Endothelial cell of umbilical vein (primary cell): ENCODE results near the gene TRAPPC6A. TPM values are rescaled to one million over a fixed set of nuclear protein-coding genes. Genes with fewer than 3 reads are reported as not detected.

Experiments
- BruUV-seq: library from RNA; stranded (reverse); fragments of 400-500 nt; replicated peaks from 2 replicates; lab custom pipeline; 2021; lab: Mats Ljungman, UMichigan
- CTCF ChIA-PET: fragments of 300-600, 350-600 bp; sonication (Branson Sonifier 250); formaldehyde crosslinking; loops from one replicate; lab custom pipeline; 2021; ENCODE audit warnings: antibody characterized with exemption, inconsistent platforms; lab: Charles Lee
- POLR2A ChIA-PET: fragments of 300-600, 350-600 bp; sonication (Branson Sonifier 250); formaldehyde crosslinking; loops from one replicate; lab custom pipeline; 2021; ENCODE audit warnings: antibody characterized with exemption, inconsistent platforms; lab: Charles Lee
- DNase-seq: peaks from one replicate; pipeline ENCODE4 v3.0.0-alpha.2; 2011; ENCODE audit warnings: low read depth, low spot score
- FAIRE-seq: peaks from 2 replicates; lab custom pipeline; 2011; peaks lifted over from hg19 to GRCh38; lab: Jason Lieb, UNC
- H2AFZ ChIP-seq: 2 replicates; pipeline ENCODE4 v1.6.0; 2012; ENCODE audit warnings: low read depth, low read length, control low read depth, inconsistent platforms
- H3K27ac ChIP-seq: 2 replicates; pipeline ENCODE4 v1.5.1; 2011; ENCODE audit warnings: low read depth, mild to moderate bottlenecking, control low read depth, low read length, moderate library complexity; ENCODE audit not compliant: insufficient read depth
- H3K27me3 ChIP-seq, 2 experiments: 2 replicates each; pipeline versions ENCODE4 v1.6.0 to v1.6.1; 2011; ENCODE audit warnings: low read length in 2 of 2, mixed read lengths in 1 of 2; ENCODE audit not compliant: control insufficient read depth in 2 of 2, insufficient read depth in 2 of 2
- H3K36me3 ChIP-seq, 2 experiments: 2 replicates in 1 of 2; 3 replicates in 1 of 2; pipeline ENCODE4 v1.5.1; 2011; ENCODE audit warnings: low read length in 2 of 2, mild to moderate bottlenecking in 1 of 2, moderate library complexity in 1 of 2; ENCODE audit not compliant: control insufficient read depth in 2 of 2, insufficient read depth in 2 of 2; ENCODE audit errors: extremely low read depth in 1 of 2
- H3K4me1 ChIP-seq: 3 replicates; pipeline ENCODE4 v1.5.1; 2011; ENCODE audit warnings: mild to moderate bottlenecking, low read length; ENCODE audit not compliant: control insufficient read depth, insufficient read depth; ENCODE audit errors: extremely low read depth
- H3K4me2 ChIP-seq: 2 replicates; pipeline ENCODE4 v1.6.1; 2011; ENCODE audit warnings: low read length, control low read depth, mixed read lengths; ENCODE audit not compliant: insufficient read depth
- H3K4me3 ChIP-seq, 3 experiments: fragments of 200-600 bp in 1 of 3; sonication (generic), shearing (Covaris generic) in 1 of 3; replicated peaks in 1 of 3; 2 replicates each; pipeline ENCODE4 v1.5.1; 2011 to 2016; ENCODE audit warnings: control low read depth in 3 of 3, low read length in 3 of 3, mild to moderate bottlenecking in 2 of 3, inconsistent platforms in 1 of 3, low read depth in 1 of 3, moderate library complexity in 1 of 3; ENCODE audit not compliant: insufficient read depth in 1 of 3
- H3K79me2 ChIP-seq: 2 replicates; pipeline ENCODE4 v1.6.0; 2012; ENCODE audit warnings: low read length, inconsistent platforms; ENCODE audit not compliant: control insufficient read depth, insufficient read depth
- H3K9ac ChIP-seq: replicated peaks from 2 replicates; pipeline ENCODE3; 2011; ENCODE audit warnings: low read length, control low read depth; ENCODE audit not compliant: insufficient read depth; ENCODE audit errors: extremely low read depth
- H3K9me1 ChIP-seq: replicated peaks from 3 replicates; pipeline ENCODE4 v1.6.0; 2011; ENCODE audit warnings: mild to moderate bottlenecking, low read length; ENCODE audit not compliant: control insufficient read depth, insufficient read depth; ENCODE audit errors: extremely low read depth
- H3K9me3 ChIP-seq: replicated peaks from 2 replicates; pipeline ENCODE4 v1.5.1; 2012; ENCODE audit warnings: low read length, inconsistent platforms; ENCODE audit not compliant: control insufficient read depth, insufficient read depth
- H4K20me1 ChIP-seq: replicated peaks from 2 replicates; pipeline ENCODE3; 2011; ENCODE audit warnings: mild to moderate bottlenecking, low read length; ENCODE audit not compliant: control insufficient read depth, insufficient read depth; ENCODE audit errors: extremely low read depth
- EZH2 ChIP-seq: IDR thresholded peaks from 2 replicates; pipeline ENCODE4 v1.6.1; 2012; ENCODE audit warnings: borderline replicate concordance, low read depth, mild to moderate bottlenecking, moderate library complexity, low read length, inconsistent platforms; ENCODE audit not compliant: severe bottlenecking
- FOS ChIP-seq: IDR thresholded peaks from 2 replicates; pipeline ENCODE4 v1.6.1; 2011; ENCODE audit warnings: mild to moderate bottlenecking, low read length, moderate library complexity, borderline replicate concordance; ENCODE audit not compliant: insufficient read depth
- GATA2 ChIP-seq: IDR thresholded peaks from 2 replicates; pipeline ENCODE4 v1.7.0; 2011; ENCODE audit warnings: low read depth, mild to moderate bottlenecking, moderate library complexity, mixed read lengths, low read length; ENCODE audit not compliant: insufficient read length, insufficient read depth
- JUN ChIP-seq: IDR thresholded peaks from 2 replicates; pipeline ENCODE4 v1.6.1; 2011; ENCODE audit warnings: borderline replicate concordance, low read depth; ENCODE audit not compliant: insufficient read length, insufficient read depth
- MYC ChIP-seq: IDR thresholded peaks from one replicate; pipeline ENCODE4 v1.6.1; 2011; ENCODE audit warnings: mild to moderate bottlenecking, low read depth, low read length
- POLR2A ChIP-seq: IDR thresholded peaks from 2 replicates; pipeline ENCODE4 v1.6.1; 2012; ENCODE audit warnings: low read depth, mild to moderate bottlenecking, control low read depth, low read length
- POLR2AphosphoS5 ChIP-seq: IDR thresholded peaks from 2 replicates; pipeline ENCODE4 v1.6.1; 2012; ENCODE audit warnings: low read depth, mild to moderate bottlenecking, control low read depth, low read length, moderate library complexity; ENCODE audit not compliant: insufficient read depth
- dilution Hi-C: fragments of 300-500 bp; cut with MboI; formaldehyde crosslinking; loops from one replicate; pipeline ENCODE4 v1.15.0; 2019; ENCODE audit warnings: low sequenced_read_pairs; ENCODE audit not compliant: extremely low pct_ligation_motif_present
- intact Hi-C: fragments of 100-400 bp; cut with micrococcal nuclease; formaldehyde crosslinking; loops from one replicate; pipeline ENCODE4 v1.10.0; 2022
- polyA plus RNA-seq, 4 experiments: library from polyadenylated mRNA; depleted of rRNA in 3 of 4; stranded (reverse) in 3 of 4; unstranded in 1 of 4; fragments of >200 nt; gene quantifications; 2 replicates each; pipeline versions ENCODE4 v1.2.1 to v1.2.3, GENCODE V29; 2011 to 2012; ENCODE audit warnings: missing spikeins in 1 of 4
- total RNA-seq: library from RNA; stranded (reverse); gene quantifications from 2 replicates; pipeline ENCODE4 v1.2.3, GENCODE V29; 2021
- TF ChIP-seq, protein P1 (sequence below): IDR thresholded peaks from 2 replicates; pipeline ENCODE4 v1.6.1; 2011; ENCODE audit not compliant: insufficient read depth, insufficient read length
- TF ChIP-seq, protein P2 (sequence below), 2 donors: IDR thresholded peaks; 1 replicate in 1 of 2; 2 replicates in 1 of 2; pipeline ENCODE4 v1.5.1; 2011; ENCODE audit warnings: low read length in 2 of 2, mild to moderate bottlenecking in 2 of 2, moderate library complexity in 2 of 2, control low read depth in 1 of 2, inconsistent platforms in 1 of 2, low read depth in 1 of 2; ENCODE audit not compliant: insufficient read depth in 1 of 2; ENCODE audit errors: extremely low read depth in 1 of 2

The TRAPPC6A gene
- total and polyA plus RNA-seq, 2 donors (not counting 3 experiments of a cell fraction or from before 2014, with no cell fraction given): 18.1 to 45.4 TPM

DNA sequence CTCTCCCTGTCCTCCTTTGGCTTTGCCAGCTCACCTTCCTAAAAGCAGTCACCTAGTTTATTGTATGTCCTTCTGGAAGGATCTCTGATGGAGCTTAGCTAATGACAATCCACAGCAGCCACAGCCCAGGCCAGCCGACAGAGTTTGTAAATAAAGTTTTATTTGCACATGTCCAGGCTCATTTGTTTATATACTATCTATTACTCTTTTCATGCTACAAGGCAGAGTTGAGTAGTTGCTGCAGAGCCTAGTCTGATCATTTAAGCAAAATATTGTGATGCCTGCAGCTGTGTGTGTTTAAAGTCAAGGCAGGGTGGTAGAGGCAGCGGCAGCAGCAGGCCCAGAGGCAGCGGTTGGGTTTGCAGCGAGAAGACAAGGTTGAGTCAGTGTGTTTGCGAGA, 49.9 kb downstream of the TRAPPC6A start:
- POLR2A ChIA-PET: no interaction called here
- Histone ChIP-seq H3K9ac (no peak overlapping the region), H2AFZ (no peak overlapping the region), H3K4me2 (no peak overlapping the region), H3K79me2 (peaks cover 30% of the 10 kb centered on the region), H3K9me3 (no peaks in the 10 kb centered on the region), H3K27ac (no peak overlapping the region), H4K20me1 (no peaks in the 10 kb centered on the region), H3K4me1 (peaks cover 4% of the 10 kb centered on the region), H3K4me3 (no peak overlapping the region), H3K36me3 (no peaks in the 10 kb centered on the region), H3K27me3 (no peaks in the 10 kb centered on the region), H3K9me1 (no peaks in the 10 kb centered on the region)
- BruUV-seq: no TSS peak
- TF ChIP-seq POLR2A (no peak), JUN (no peak), EZH2 (no peak), FOS (no peak), GATA2 (no peak), MYC (no peak), POLR2AphosphoS5 (no peak)
- TF ChIP-seq, protein P1, sequence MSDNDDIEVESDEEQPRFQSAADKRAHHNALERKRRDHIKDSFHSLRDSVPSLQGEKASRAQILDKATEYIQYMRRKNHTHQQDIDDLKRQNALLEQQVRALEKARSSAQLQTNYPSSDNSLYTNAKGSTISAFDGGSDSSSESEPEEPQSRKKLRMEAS: no peak
- TF ChIP-seq, protein P2, sequence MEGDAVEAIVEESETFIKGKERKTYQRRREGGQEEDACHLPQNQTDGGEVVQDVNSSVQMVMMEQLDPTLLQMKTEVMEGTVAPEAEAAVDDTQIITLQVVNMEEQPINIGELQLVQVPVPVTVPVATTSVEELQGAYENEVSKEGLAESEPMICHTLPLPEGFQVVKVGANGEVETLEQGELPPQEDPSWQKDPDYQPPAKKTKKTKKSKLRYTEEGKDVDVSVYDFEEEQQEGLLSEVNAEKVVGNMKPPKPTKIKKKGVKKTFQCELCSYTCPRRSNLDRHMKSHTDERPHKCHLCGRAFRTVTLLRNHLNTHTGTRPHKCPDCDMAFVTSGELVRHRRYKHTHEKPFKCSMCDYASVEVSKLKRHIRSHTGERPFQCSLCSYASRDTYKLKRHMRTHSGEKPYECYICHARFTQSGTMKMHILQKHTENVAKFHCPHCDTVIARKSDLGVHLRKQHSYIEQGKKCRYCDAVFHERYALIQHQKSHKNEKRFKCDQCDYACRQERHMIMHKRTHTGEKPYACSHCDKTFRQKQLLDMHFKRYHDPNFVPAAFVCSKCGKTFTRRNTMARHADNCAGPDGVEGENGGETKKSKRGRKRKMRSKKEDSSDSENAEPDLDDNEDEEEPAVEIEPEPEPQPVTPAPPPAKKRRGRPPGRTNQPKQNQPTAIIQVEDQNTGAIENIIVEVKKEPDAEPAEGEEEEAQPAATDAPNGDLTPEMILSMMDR (IDR thresholded peaks at IDR 0.05; ENCODE audit: extremely low read depth in 1 of 2, insufficient read depth in 1 of 2, low read depth in 1 of 2, low read length in 2 of 2): no peak
- FAIRE-seq (no peak), DNase-seq (no peak)
- CTCF ChIA-PET: no interaction called here
- intact Hi-C loops: loop anchor here (5.0 kb wide), 1 partner anchor 36 kb away; the partner anchor contains the start of gene PPP1R37
- dilution Hi-C loops: no loop called here
